A673 (cell line): Measurements from ENCODE around the gene PYGO2.

Experiments used
- CTCF ChIP-seq: fragments of 300-800, 200-600 bp; sonication (generic); conservative IDR thresholded peaks from 2 replicates; pipeline ENCODE4 v1.5.1; 2017; ENCODE audit warnings: low read depth, mild to moderate bottlenecking, antibody characterized with exemption, low read length, moderate library complexity, mixed read lengths
- EZH2 ChIP-seq: fragments of 200-600 bp; sonication (generic); IDR thresholded peaks from 2 replicates; pipeline ENCODE4 v1.6.1; 2017; ENCODE audit warnings: borderline replicate concordance, low read depth, mild to moderate bottlenecking, mixed read lengths, antibody characterized with exemption, low read length; ENCODE audit not compliant: poor library complexity, severe bottlenecking

GRCh38 chr1:154931940-154932487 lies 29.6 kb downstream of the PYGO2 start:
- TF ChIP-seq CTCF (no peak), EZH2 (no peak)
